GM12878 (cell line): ENCODE results near the gene PANK1. TPM values are rescaled to one million over a fixed set of nuclear protein-coding genes. Genes with fewer than 3 reads are reported as not detected.

ENCODE experiments used
- ATAC-seq: fragments of 200-7000 bp; cut with Tn5 transposase; 3 replicates; pipeline ENCODE4 v1.9.1; 2020; ENCODE audit warnings: mild to moderate bottlenecking, moderate library complexity
- BruUV-seq: library from RNA; stranded (reverse); fragments of 400-500 nt; replicated peaks from 2 replicates; lab custom pipeline; 2021; lab: Mats Ljungman, UMichigan
- CTCF ChIA-PET: fragments of 300-600 bp; sonication (Branson Sonifier 250); formaldehyde crosslinking; extraction: SDS; loops from one replicate; lab custom pipeline; 2021; ENCODE audit warnings: inconsistent platforms; lab: Yijun Ruan, JAX
- POLR2A ChIA-PET: fragments of 350-600 bp; formaldehyde crosslinking; extraction: SDS; loops from one replicate; lab custom pipeline; 2021; ENCODE audit warnings: inconsistent platforms; lab: Charles Lee
- RAD21 ChIA-PET: fragments of 300-600 bp; sonication (Branson Sonifier 250); formaldehyde crosslinking; loops from one replicate; lab custom pipeline; 2023; ENCODE audit warnings: antibody characterized with exemption; ENCODE audit not compliant: unreplicated experiment; lab: Charles Lee
- SMC1A ChIA-PET: fragments of 300-600 bp; sonication (Branson Sonifier 250); formaldehyde crosslinking; loops from one replicate; lab custom pipeline; 2023; ENCODE audit not compliant: unreplicated experiment, uncharacterized antibody; lab: Charles Lee
- DNase-seq: peaks from one replicate; pipeline ENCODE4 v3.0.0-alpha.2; 2011; ENCODE audit warnings: low read depth, low spot score
- FAIRE-seq: peaks from 3 replicates; lab custom pipeline; 2011; peaks lifted over from hg19 to GRCh38; lab: Jason Lieb, UNC
- H2AFZ ChIP-seq: 2 replicates; pipeline ENCODE4 v1.6.0; 2011; ENCODE audit warnings: low read depth, low read length, control low read depth; ENCODE audit not compliant: control insufficient read depth
- H3K27ac ChIP-seq: 2 replicates; pipeline ENCODE4 v1.5.1; 2011; ENCODE audit warnings: control low read depth; ENCODE audit not compliant: control insufficient read depth, insufficient read depth
- H3K27me3 ChIP-seq, 2 experiments: replicated peaks in 1 of 2; 2 replicates each; pipeline versions ENCODE4 v1.6.0 to v1.6.1; 2011; ENCODE audit warnings: low read length in 1 of 2; ENCODE audit not compliant: control insufficient read depth in 2 of 2, insufficient read depth in 2 of 2
- H3K36me3 ChIP-seq, 2 experiments: 2 replicates each; pipeline ENCODE4 v1.5.1; 2011; ENCODE audit warnings: low read length in 1 of 2; ENCODE audit not compliant: control insufficient read depth in 2 of 2, insufficient read depth in 2 of 2
- H3K4me1 ChIP-seq: 2 replicates; pipeline ENCODE4 v1.6.1; 2011; ENCODE audit warnings: mild to moderate bottlenecking, low read length, moderate library complexity, mixed read lengths; ENCODE audit not compliant: control insufficient read depth, insufficient read depth
- H3K4me2 ChIP-seq: 2 replicates; pipeline ENCODE4 v1.6.0; 2011; ENCODE audit warnings: control low read depth; ENCODE audit not compliant: control insufficient read depth, insufficient read depth
- H3K4me3 ChIP-seq: fragments of 200-600 bp; sonication (generic); 2 replicates; pipeline ENCODE4 v1.5.1; 2016
- H3K79me2 ChIP-seq: 2 replicates; pipeline ENCODE4 v1.6.0; 2011; ENCODE audit warnings: low read length; ENCODE audit not compliant: control insufficient read depth, insufficient read depth
- H3K9ac ChIP-seq: 2 replicates; pipeline ENCODE4 v1.8.0; 2011; ENCODE audit warnings: low read length, control low read depth, mixed read lengths; ENCODE audit not compliant: control insufficient read depth, insufficient read depth
- H3K9me3 ChIP-seq: replicated peaks from 3 replicates; pipeline ENCODE4 v1.5.1; 2011; ENCODE audit warnings: mild to moderate bottlenecking, low read length; ENCODE audit not compliant: control insufficient read depth, insufficient read depth
- H4K20me1 ChIP-seq: 2 replicates; pipeline ENCODE4 v1.6.0; 2011; ENCODE audit not compliant: control insufficient read depth, insufficient read depth
- ATF7 ChIP-seq: fragments of 450-650 bp; IDR thresholded peaks from 2 replicates; pipeline ENCODE4 v1.6.1; 2016; ENCODE audit warnings: low read depth, mild to moderate bottlenecking
- EZH2 ChIP-seq: IDR thresholded peaks from 2 replicates; pipeline ENCODE4 v1.6.1; 2012; ENCODE audit warnings: low read depth, mild to moderate bottlenecking, control low read depth, inconsistent platforms, low read length, borderline replicate concordance; ENCODE audit not compliant: control insufficient read depth
- HCFC1 ChIP-seq: fragments of 150-350 bp; IDR thresholded peaks from 2 replicates; pipeline ENCODE4 v1.6.1; 2014; ENCODE audit warnings: low read length
- HDGF ChIP-seq: fragments of 450-650 bp; IDR thresholded peaks from 2 replicates; pipeline ENCODE4 v1.6.1; 2016; ENCODE audit warnings: antibody characterized with exemption
- IKZF1 ChIP-seq: fragments of 450-650 bp; conservative IDR thresholded peaks from 2 replicates; pipeline ENCODE4 v1.6.1; 2017; ENCODE audit warnings: antibody characterized with exemption, mild to moderate bottlenecking
- IRF4 ChIP-seq: IDR thresholded peaks from 2 replicates; pipeline ENCODE4 v1.6.1; 2011; ENCODE audit warnings: low read depth, low read length
- KLF5 ChIP-seq: fragments of 450-650 bp; IDR thresholded peaks from 2 replicates; pipeline ENCODE4 v1.6.1; 2014; ENCODE audit warnings: mild to moderate bottlenecking; ENCODE audit not compliant: partially characterized antibody
- MXI1 ChIP-seq: fragments of 150-350 bp; IDR thresholded peaks from 2 replicates; pipeline ENCODE4 v1.6.1; 2011; ENCODE audit warnings: low read depth, mild to moderate bottlenecking, inconsistent platforms, low read length, improper control_type of control experiment
- NFYB ChIP-seq: IDR thresholded peaks from 2 replicates; pipeline ENCODE4 v1.6.1; 2011; ENCODE audit warnings: low read depth, mild to moderate bottlenecking, low read length, improper control_type of control experiment, moderate library complexity; ENCODE audit not compliant: insufficient read depth
- NRF1 ChIP-seq: conservative IDR thresholded peaks from 2 replicates; pipeline ENCODE4 v1.6.1; 2011; ENCODE audit warnings: mild to moderate bottlenecking, low read depth, low read length, improper control_type of control experiment
- POLR2AphosphoS2 ChIP-seq: IDR thresholded peaks from 2 replicates; pipeline ENCODE4 v1.6.1; 2011; ENCODE audit warnings: low read depth, mild to moderate bottlenecking, low read length, improper control_type of control experiment, moderate library complexity
- SREBF1 ChIP-seq: IDR thresholded peaks from 2 replicates; pipeline ENCODE4 v1.6.1; 2012; ENCODE audit warnings: mild to moderate bottlenecking, low read length
- TARDBP ChIP-seq: IDR thresholded peaks from 2 replicates; pipeline ENCODE4 v1.6.1; 2016; ENCODE audit warnings: borderline replicate concordance
- TBL1XR1 ChIP-seq: IDR thresholded peaks from 2 replicates; pipeline ENCODE4 v1.6.1; 2012; ENCODE audit warnings: low read depth, low read length, improper control_type of control experiment
- WGBS: methylation state at CpG from one replicate; pipeline ENCODE4 v1.1.6; 2016; ENCODE audit warnings: low lambda C conversion rate; ENCODE audit not compliant: insufficient replicate concordance, insufficient coverage; ENCODE audit errors: missing lambda C conversion rate; 5-methylcytosine and 5-hydroxymethylcytosine counted together
- in situ Hi-C: fragments of 300-500 bp; cut with MboI; formaldehyde crosslinking; loops from 9 replicates; pipeline ENCODE4 v1.14.3; 2018; ENCODE audit warnings: mixed read lengths
- intact Hi-C: fragments of 100-400 bp; cut with micrococcal nuclease; formaldehyde crosslinking; loops from one replicate; pipeline ENCODE4 v1.14.2; 2022; ENCODE audit not compliant: unreplicated experiment
- polyA plus RNA-seq, 11 experiments: library from polyadenylated mRNA; depleted of rRNA in 4 of 11; unstranded in 6 of 11; stranded (reverse) in 5 of 11; fragments of >200 nt; fragmentation: Nextera tagmentation in 4 of 11; fragmentation: Illumina TruSeq in 1 of 11; extraction: Ambion mirVana in 4 of 11; extraction: Trizol in 1 of 11; gene quantifications; 1 replicate in 1 of 11; 2 replicates in 10 of 11; pipeline versions ENCODE4 v1.2.1 to v1.2.3, GENCODE V29; 2011 to 2016; ENCODE audit warnings: inconsistent platforms in 2 of 11, missing spikeins in 2 of 11, low read depth in 1 of 11
- total RNA-seq, 4 experiments: library from RNA; depleted of rRNA in 3 of 4; stranded (reverse); fragments of >200 nt in 3 of 4; fragmentation: Illumina TruSeq in 1 of 4; extraction: Trizol in 1 of 4; gene quantifications; 2 replicates each; pipeline versions ENCODE4 v1.2.1 to v1.2.3, GENCODE V29; 2013 to 2021
- TF ChIP-seq, protein P1 (sequence below): IDR thresholded peaks from 2 replicates; pipeline ENCODE4 v1.6.1; 2011; ENCODE audit warnings: borderline replicate concordance, low read depth, mild to moderate bottlenecking, moderate library complexity, mixed read lengths, low read length; ENCODE audit not compliant: insufficient read depth; ENCODE audit errors: extremely low read length
- TF ChIP-seq, protein P2 (sequence below): IDR thresholded peaks from 2 replicates; pipeline ENCODE4 v1.6.1; 2011; ENCODE audit warnings: mild to moderate bottlenecking, low read depth, low read length, moderate library complexity; ENCODE audit not compliant: insufficient replicate concordance
- TF ChIP-seq, protein P3 (sequence below): IDR thresholded peaks from 2 replicates; pipeline ENCODE4 v1.6.1; 2012; ENCODE audit warnings: mild to moderate bottlenecking, low read depth, low read length

Gene PANK1
- total and polyA plus RNA-seq, 10 of the 15 experiments (the other 5 are each of a cell fraction or from before 2014, with no cell fraction given) = 1.9 to 10.6 (median 5.8) TPM

DNA sequence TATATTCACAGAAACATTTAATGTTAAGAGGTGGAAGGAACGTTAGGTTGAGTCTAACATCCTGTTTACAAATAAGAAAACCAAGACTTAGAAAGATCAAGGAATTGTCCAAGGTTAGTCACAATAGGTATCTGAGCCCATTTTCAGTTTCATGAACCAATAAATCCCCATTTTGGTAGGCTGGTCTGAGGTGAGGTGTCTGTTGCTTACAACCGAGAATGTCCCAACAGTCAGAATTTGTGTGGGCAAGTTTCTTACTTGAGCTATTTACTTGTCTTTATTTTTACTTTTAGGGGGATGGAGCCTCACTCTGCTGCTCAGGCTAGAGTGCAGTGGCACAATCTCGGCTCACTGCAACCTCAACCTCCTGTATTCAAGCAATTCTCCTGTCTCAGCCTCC is 23.6 kb downstream of the PANK1 start:
- peaks cover 1% of the 10 kb centered on the region; the same call in 1 of the 3 replicates for H3K9me3 ChIP-seq
- ChIA-PET SMC1A (no interaction called here), RAD21 (no interaction called here)
- DNase-seq (no peak), ATAC-seq (no peak)
- 0 out of 4 replicates have a peak, but pooled peaks cover 0 to 2% of the 10 kb centered on the region in 2 experiments for H3K36me3 ChIP-seq
- H3K4me3 ChIP-seq = no peak overlapping the region
- H3K9ac ChIP-seq = no peak overlapping the region
- no peaks in the 10 kb centered on the region for H3K4me1 ChIP-seq
- BruUV-seq = no TSS peak
- H3K4me2 ChIP-seq = no peak overlapping the region
- H3K79me2 ChIP-seq = no peaks in the 10 kb centered on the region
- TF ChIP-seq MXI1 (no peak), HDGF (no peak), IKZF1 (no peak), KLF5 (no peak), TBL1XR1 (no peak), IRF4 (no peak), HCFC1 (no peak), EZH2 (no peak), ATF7 (no peak), POLR2AphosphoS2 (no peak), SREBF1 (no peak), NRF1 (no peak), NFYB (no peak), TARDBP (no peak)
- TF ChIP-seq, protein P1, sequence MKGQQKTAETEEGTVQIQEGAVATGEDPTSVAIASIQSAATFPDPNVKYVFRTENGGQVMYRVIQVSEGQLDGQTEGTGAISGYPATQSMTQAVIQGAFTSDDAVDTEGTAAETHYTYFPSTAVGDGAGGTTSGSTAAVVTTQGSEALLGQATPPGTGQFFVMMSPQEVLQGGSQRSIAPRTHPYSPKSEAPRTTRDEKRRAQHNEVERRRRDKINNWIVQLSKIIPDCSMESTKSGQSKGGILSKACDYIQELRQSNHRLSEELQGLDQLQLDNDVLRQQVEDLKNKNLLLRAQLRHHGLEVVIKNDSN = no peak
- TF ChIP-seq, protein P2, sequence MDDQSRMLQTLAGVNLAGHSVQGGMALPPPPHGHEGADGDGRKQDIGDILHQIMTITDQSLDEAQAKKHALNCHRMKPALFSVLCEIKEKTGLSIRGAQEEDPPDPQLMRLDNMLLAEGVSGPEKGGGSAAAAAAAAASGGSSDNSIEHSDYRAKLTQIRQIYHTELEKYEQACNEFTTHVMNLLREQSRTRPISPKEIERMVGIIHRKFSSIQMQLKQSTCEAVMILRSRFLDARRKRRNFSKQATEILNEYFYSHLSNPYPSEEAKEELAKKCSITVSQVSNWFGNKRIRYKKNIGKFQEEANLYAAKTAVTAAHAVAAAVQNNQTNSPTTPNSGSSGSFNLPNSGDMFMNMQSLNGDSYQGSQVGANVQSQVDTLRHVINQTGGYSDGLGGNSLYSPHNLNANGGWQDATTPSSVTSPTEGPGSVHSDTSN = no peak
- TF ChIP-seq, protein P3, sequence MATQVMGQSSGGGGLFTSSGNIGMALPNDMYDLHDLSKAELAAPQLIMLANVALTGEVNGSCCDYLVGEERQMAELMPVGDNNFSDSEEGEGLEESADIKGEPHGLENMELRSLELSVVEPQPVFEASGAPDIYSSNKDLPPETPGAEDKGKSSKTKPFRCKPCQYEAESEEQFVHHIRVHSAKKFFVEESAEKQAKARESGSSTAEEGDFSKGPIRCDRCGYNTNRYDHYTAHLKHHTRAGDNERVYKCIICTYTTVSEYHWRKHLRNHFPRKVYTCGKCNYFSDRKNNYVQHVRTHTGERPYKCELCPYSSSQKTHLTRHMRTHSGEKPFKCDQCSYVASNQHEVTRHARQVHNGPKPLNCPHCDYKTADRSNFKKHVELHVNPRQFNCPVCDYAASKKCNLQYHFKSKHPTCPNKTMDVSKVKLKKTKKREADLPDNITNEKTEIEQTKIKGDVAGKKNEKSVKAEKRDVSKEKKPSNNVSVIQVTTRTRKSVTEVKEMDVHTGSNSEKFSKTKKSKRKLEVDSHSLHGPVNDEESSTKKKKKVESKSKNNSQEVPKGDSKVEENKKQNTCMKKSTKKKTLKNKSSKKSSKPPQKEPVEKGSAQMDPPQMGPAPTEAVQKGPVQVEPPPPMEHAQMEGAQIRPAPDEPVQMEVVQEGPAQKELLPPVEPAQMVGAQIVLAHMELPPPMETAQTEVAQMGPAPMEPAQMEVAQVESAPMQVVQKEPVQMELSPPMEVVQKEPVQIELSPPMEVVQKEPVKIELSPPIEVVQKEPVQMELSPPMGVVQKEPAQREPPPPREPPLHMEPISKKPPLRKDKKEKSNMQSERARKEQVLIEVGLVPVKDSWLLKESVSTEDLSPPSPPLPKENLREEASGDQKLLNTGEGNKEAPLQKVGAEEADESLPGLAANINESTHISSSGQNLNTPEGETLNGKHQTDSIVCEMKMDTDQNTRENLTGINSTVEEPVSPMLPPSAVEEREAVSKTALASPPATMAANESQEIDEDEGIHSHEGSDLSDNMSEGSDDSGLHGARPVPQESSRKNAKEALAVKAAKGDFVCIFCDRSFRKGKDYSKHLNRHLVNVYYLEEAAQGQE = no peak
- TF ChIP-seq, all 136 proteins: peak for 0
- ChIA-PET CTCF (no interaction called here), POLR2A (no interaction called here)
- no peaks in the 10 kb centered on the region for H4K20me1 ChIP-seq
- FAIRE-seq = no peak
- H3K27ac ChIP-seq = no peak overlapping the region
- no peaks in the 10 kb centered on the region for H3K27me3 ChIP-seq
- intact Hi-C loops (no loop called here), in situ Hi-C loops (no loop called here)
- 48% methylated on average over 3 of the region's 3 CpGs for WGBS
- H2AFZ ChIP-seq = no peak overlapping the region
